Mesenchymal stem cell (in vitro differentiated cells and primary cell): Measurements from ENCODE around the gene PASD1.

Experiments used
- DNase-seq: peaks from one replicate; pipeline ENCODE4 v3.0.0-alpha.2; 2013
- H2AFZ ChIP-seq: one replicate; pipeline ENCODE4 v1.6.1; 2013; ENCODE audit warnings: low read depth, mild to moderate bottlenecking, control low read depth, inconsistent platforms, low read length, moderate library complexity
- H2AK5ac ChIP-seq: 2 replicates; pipeline ENCODE4 v1.6.1; 2013; ENCODE audit warnings: low read length, moderate library complexity, mild to moderate bottlenecking, inconsistent platforms; ENCODE audit not compliant: severe bottlenecking
- H2BK120ac ChIP-seq: one replicate; pipeline ENCODE4 v1.6.1; 2013; ENCODE audit warnings: low read depth, mild to moderate bottlenecking, inconsistent platforms, low read length, moderate library complexity
- H2BK12ac ChIP-seq, 2 experiments: one replicate each; pipeline ENCODE4 v1.6.1; 2013; ENCODE audit warnings: inconsistent platforms in 2 of 2, low read length in 2 of 2, mild to moderate bottlenecking in 2 of 2, moderate library complexity in 2 of 2, control low read depth in 1 of 2
- H2BK15ac ChIP-seq: one replicate; pipeline ENCODE4 v1.6.1; 2013; ENCODE audit warnings: mild to moderate bottlenecking, low read depth, inconsistent platforms; ENCODE audit not compliant: poor library complexity, severe bottlenecking
- H2BK5ac ChIP-seq: 2 replicates; pipeline ENCODE4 v1.6.1; 2013; ENCODE audit warnings: low read depth, mild to moderate bottlenecking, low read length, control low read depth, inconsistent platforms; ENCODE audit not compliant: poor library complexity, severe bottlenecking
- H3K14ac ChIP-seq, 2 experiments: one replicate each; pipeline ENCODE4 v1.6.1; 2013; ENCODE audit warnings: inconsistent platforms in 2 of 2, low read length in 2 of 2, control low read depth in 1 of 2, mild to moderate bottlenecking in 1 of 2, moderate library complexity in 1 of 2
- H3K18ac ChIP-seq, 2 experiments: one replicate each; pipeline ENCODE4 v1.6.1; 2013; ENCODE audit warnings: inconsistent platforms in 2 of 2, low read length in 2 of 2, control low read depth in 1 of 2, low read depth in 1 of 2, mild to moderate bottlenecking in 1 of 2
- H3K23ac ChIP-seq, 2 experiments: one replicate each; pipeline ENCODE4 v1.6.1; 2013; ENCODE audit warnings: inconsistent platforms in 2 of 2, low read length in 2 of 2, mild to moderate bottlenecking in 2 of 2, moderate library complexity in 2 of 2, control low read depth in 1 of 2
- H3K27ac ChIP-seq: 2 replicates; pipeline ENCODE4 v1.5.1; 2013; ENCODE audit warnings: mild to moderate bottlenecking, moderate library complexity, low read length, control low read depth, inconsistent platforms; ENCODE audit not compliant: poor library complexity, severe bottlenecking
- H3K27me3 ChIP-seq, 2 experiments: 2 replicates each; pipeline versions ENCODE4 v1.6.1 to v1.7.0; 2013; ENCODE audit warnings: low read length in 2 of 2, mild to moderate bottlenecking in 2 of 2, moderate library complexity in 2 of 2, control low read depth in 1 of 2, inconsistent platforms in 1 of 2; ENCODE audit not compliant: control insufficient read depth in 1 of 2, insufficient read depth in 1 of 2
- H3K36me3 ChIP-seq, 2 experiments: 2 replicates each; pipeline versions ENCODE4 v1.6.1 to v1.7.0; 2013; ENCODE audit warnings: low read length in 2 of 2, control low read depth in 1 of 2, inconsistent platforms in 1 of 2, low read depth in 1 of 2, mild to moderate bottlenecking in 1 of 2; ENCODE audit not compliant: insufficient read depth in 2 of 2, control insufficient read depth in 1 of 2
- H3K4ac ChIP-seq, 2 experiments: one replicate each; pipeline ENCODE4 v1.6.1; 2013; ENCODE audit warnings: inconsistent platforms in 2 of 2, low read length in 2 of 2, mild to moderate bottlenecking in 2 of 2, moderate library complexity in 2 of 2, control low read depth in 1 of 2, low read depth in 1 of 2
- H3K4me1 ChIP-seq: 2 replicates; pipeline ENCODE4 v1.6.1; 2013; ENCODE audit warnings: low read depth, low read length, control low read depth; ENCODE audit not compliant: control insufficient read depth, insufficient read depth
- H3K4me2 ChIP-seq: 2 replicates; pipeline ENCODE4 v1.6.1; 2013; ENCODE audit warnings: low read length, mild to moderate bottlenecking, inconsistent platforms; ENCODE audit not compliant: poor library complexity, severe bottlenecking
- H3K4me3 ChIP-seq, 2 experiments: 2 replicates each; pipeline versions ENCODE4 v1.5.1 to v1.7.0; 2013; ENCODE audit warnings: low read length in 2 of 2, mild to moderate bottlenecking in 2 of 2, control low read depth in 1 of 2, low read depth in 1 of 2; ENCODE audit not compliant: insufficient read depth in 1 of 2
- H3K79me1 ChIP-seq: replicated peaks from 2 replicates; pipeline ENCODE4 v1.6.1; 2013; ENCODE audit warnings: mild to moderate bottlenecking, control low read depth, low read length, inconsistent platforms; ENCODE audit not compliant: poor library complexity, severe bottlenecking
- H3K9ac ChIP-seq: 2 replicates; pipeline ENCODE4 v1.7.0; 2013; ENCODE audit warnings: mild to moderate bottlenecking, low read length, moderate library complexity
- H3K9me3 ChIP-seq: 2 replicates; pipeline ENCODE4 v1.7.0; 2013; ENCODE audit warnings: mild to moderate bottlenecking, low read length; ENCODE audit not compliant: control insufficient read depth
- H4K8ac ChIP-seq: one replicate; pipeline ENCODE4 v1.6.1; 2013; ENCODE audit warnings: inconsistent platforms, mild to moderate bottlenecking, low read length, moderate library complexity
- H4K91ac ChIP-seq: one replicate; pipeline ENCODE4 v1.6.1; 2013; ENCODE audit warnings: mild to moderate bottlenecking, low read length, inconsistent platforms
- WGBS: methylation state at CpG from one replicate; pipeline ENCODE4 v1.1.7; 2013; ENCODE audit warnings: mixed read lengths; 5-methylcytosine and 5-hydroxymethylcytosine counted together

PASD1 gene

GRCh38 chrX:151523351-151523750 is 40.1 kb upstream of the PASD1 start:
- Histone ChIP-seq H3K27ac (no peak overlapping the region), H3K4ac (no peak overlapping the region), H2BK15ac (no peak overlapping the region), H3K4me1 (no peaks in the 10 kb centered on the region), H3K18ac (no peak overlapping the region), H3K4me3 (no peak overlapping the region), H4K91ac (no peak overlapping the region), H2BK12ac (no peak overlapping the region), H2AK5ac (no peak overlapping the region), H3K79me1 (no peaks in the 10 kb centered on the region), H2BK5ac (no peak overlapping the region), H3K9ac (no peak overlapping the region), H4K8ac (no peak overlapping the region), H3K4me2 (no peak overlapping the region), H3K14ac (no peak overlapping the region), H3K36me3 (no peaks in the 10 kb centered on the region), H3K27me3 (peaks cover 0 to 22% of the 10 kb centered on the region in 2 experiments), H3K9me3 (no peaks in the 10 kb centered on the region), H3K23ac (no peak overlapping the region), H2AFZ (no peak overlapping the region), H2BK120ac (no peak overlapping the region)
- WGBS = no CpG with 5 or more reads among the region's 2 CpGs
- no peak for DNase-seq

- Histone ChIP-seq H3K4ac (no peak overlapping the region), H3K14ac (no peak overlapping the region), H4K8ac (no peak overlapping the region), H2AK5ac (no peak overlapping the region), H3K4me2 (no peak overlapping the region), H3K9ac (no peak overlapping the region), H3K4me1 (no peaks in the 10 kb centered on the region), H3K4me3 (no peak overlapping the region), H3K23ac (no peak overlapping the region), H3K36me3 (no peaks in the 10 kb centered on the region), H3K18ac (no peak overlapping the region), H2AFZ (no peak overlapping the region), H3K27ac (no peak overlapping the region), H2BK15ac (no peak overlapping the region), H3K9me3 (no peaks in the 10 kb centered on the region), H2BK120ac (no peak overlapping the region), H3K79me1 (no peaks in the 10 kb centered on the region), H3K27me3 (peaks cover 0 to 19% of the 10 kb centered on the region in 2 experiments), H2BK12ac (no peak overlapping the region), H4K91ac (no peak overlapping the region), H2BK5ac (no peak overlapping the region)
- no peak for DNase-seq
Observed at GRCh38 chrX:151536571-151536970, 26.9 kb upstream of the PASD1 start.

DNA sequence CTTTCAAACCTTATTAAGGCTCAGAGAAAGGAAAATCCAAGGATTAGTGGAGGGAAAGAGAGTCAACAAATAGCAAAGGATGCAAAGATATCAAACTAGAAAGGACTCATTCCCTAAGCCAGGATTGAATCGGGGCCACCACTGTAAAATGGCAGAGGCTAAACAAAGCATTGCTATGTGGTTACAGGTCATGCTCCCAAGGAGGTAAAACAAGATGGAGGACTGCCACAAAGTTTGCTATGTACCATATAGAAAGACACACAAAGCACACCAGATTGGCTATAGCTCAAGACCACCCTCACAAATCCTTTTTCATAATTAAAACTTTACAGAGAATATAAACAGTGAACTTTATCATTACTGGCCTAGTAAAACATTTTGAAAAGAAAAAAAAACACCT is 25.9 kb upstream of the PASD1 start:
- Histone ChIP-seq H2AK5ac (no peak overlapping the region), H3K27me3 (peaks cover 0 to 15% of the 10 kb centered on the region in 2 experiments), H3K18ac (no peak overlapping the region), H3K9ac (peak overlapping the region; percentile 55), H2BK5ac (no peak overlapping the region), H4K91ac (no peak overlapping the region), H2BK120ac (no peak overlapping the region), H3K27ac (no peak overlapping the region), H3K4me2 (no peak overlapping the region), H3K4me3 (no peak overlapping the region), H2BK15ac (no peak overlapping the region), H3K4ac (no peak overlapping the region), H3K14ac (no peak overlapping the region), H2AFZ (no peak overlapping the region), H3K36me3 (no peaks in the 10 kb centered on the region), H4K8ac (no peak overlapping the region), H3K4me1 (no peaks in the 10 kb centered on the region), H3K23ac (no peak overlapping the region), H3K9me3 (no peaks in the 10 kb centered on the region), H2BK12ac (no peak overlapping the region), H3K79me1 (no peaks in the 10 kb centered on the region)
- no peak for DNase-seq
- WGBS = 67% methylated on average over 1 of the region's 1 CpG

GRCh38 chrX:151538190-151539122 is 25.0 kb upstream of the PASD1 start:
- Histone ChIP-seq H3K36me3 (no peaks in the 10 kb centered on the region), H4K91ac (no peak overlapping the region), H3K4me3 (peak overlapping the region in 1 of 2 experiments; percentile 39), H3K4me2 (no peak overlapping the region), H3K9ac (peak overlapping the region; percentile 55), H2BK5ac (no peak overlapping the region), H2BK12ac (no peak overlapping the region), H3K23ac (no peak overlapping the region), H2AFZ (no peak overlapping the region), H2AK5ac (no peak overlapping the region), H3K4ac (no peak overlapping the region), H3K27me3 (peaks cover 0 to 8% of the 10 kb centered on the region in 2 experiments), H3K9me3 (no peaks in the 10 kb centered on the region), H3K4me1 (no peaks in the 10 kb centered on the region), H4K8ac (no peak overlapping the region), H3K14ac (no peak overlapping the region), H2BK120ac (no peak overlapping the region), H3K27ac (no peak overlapping the region), H2BK15ac (no peak overlapping the region), H3K18ac (no peak overlapping the region), H3K79me1 (no peaks in the 10 kb centered on the region)
- no peak for DNase-seq
- 20% methylated on average over 1 of the region's 3 CpGs for WGBS
